SK-N-SH (cell line): ENCODE data around the gene CYP4F22.
"Not testable (repeated sequence)": the region's sequence is repeated elsewhere in the genome, so short reads cannot be mapped to it uniquely, and the experiment has no call there.

ENCODE experiments used
- CTCF ChIP-seq: fragments of 200-600 bp; sonication (generic); IDR thresholded peaks from 2 replicates; pipeline ENCODE4 v1.6.1; 2017; ENCODE audit warnings: antibody characterized with exemption, mild to moderate bottlenecking, moderate library complexity
- EP300 ChIP-seq, 2 experiments: IDR thresholded peaks; 2 replicates each; pipeline versions ENCODE4 v1.4.0 to v1.6.1; 2012; ENCODE audit warnings: borderline replicate concordance in 1 of 2, low read depth in 1 of 2, low read length in 1 of 2
- EZH2phosphoT487 ChIP-seq: fragments of 200-600 bp; sonication (generic); IDR thresholded peaks from 2 replicates; pipeline ENCODE4 v1.6.1; 2017; ENCODE audit warnings: low read depth, mixed run types, mild to moderate bottlenecking, antibody characterized with exemption, moderate library complexity, borderline replicate concordance
- TAF1 ChIP-seq: IDR thresholded peaks from 2 replicates; pipeline ENCODE4 v1.6.1; 2012; ENCODE audit warnings: low read depth, mild to moderate bottlenecking, low read length, moderate library complexity, borderline replicate concordance

GRCh38 chr19:15485768-15486167 lies 22.6 kb upstream of the CYP4F22 start:
- TF ChIP-seq CTCF; EP300 (IDR thresholded peaks at IDR 0.05; ENCODE audit: borderline replicate concordance in 1 of 2, low read depth in 1 of 2, low read length in 1 of 2); EZH2phosphoT487; TAF1: not testable (repeated sequence)
